NCI-H524 treated with DMSO at 0.1 percent for 48 hours (cell line): ENCODE results near the gene KNCN.

ENCODE experiments used
- DNase-seq: peaks from one replicate; lab custom pipeline; 2025; lab: John Stamatoyannopoulos, UW

Gene KNCN

GRCh38 chr1:46569116-46569515 is 17.7 kb upstream of the KNCN start:
- DNase-seq, result no peak

GRCh38 chr1:46568461-46568891 is 17.0 kb upstream of the KNCN start:
- DNase-seq, result no peak

GRCh38 chr1:46563341-46563740 is 11.9 kb upstream of the KNCN start:
- no peak for DNase-seq

GRCh38 chr1:46562498-46562897 is 11.1 kb upstream of the KNCN start:
- no peak for DNase-seq

GRCh38 chr1:46558966-46559365 is 7.5 kb upstream of the KNCN start:
- no peak for DNase-seq

GRCh38 chr1:46558141-46558963 is 6.9 kb upstream of the KNCN start:
- no peak for DNase-seq

- DNase-seq, result no peak
Measured at GRCh38 chr1:46557403-46557802, 6.0 kb upstream of the KNCN start.

GRCh38 chr1:46556822-46557221 is 5.4 kb upstream of the KNCN start:
- no peak for DNase-seq

GRCh38 chr1:46555826-46556619 is 4.6 kb upstream of the KNCN start:
- DNase-seq, result no peak

- DNase-seq, result no peak
Measured at GRCh38 chr1:46554597-46555381, 3.3 kb upstream of the KNCN start.

GRCh38 chr1:46554236-46554596 is 2.8 kb upstream of the KNCN start:
- DNase-seq, result no peak

- no peak for DNase-seq
Measured at GRCh38 chr1:46553506-46553905, 2.1 kb upstream of the KNCN start.

- DNase-seq, result no peak
Measured at GRCh38 chr1:46552357-46553237, 1.1 kb upstream of the KNCN start.

GRCh38 chr1:46550751-46551231 is 656 bp downstream of the KNCN start:
- DNase-seq, result no peak

GRCh38 chr1:46549697-46550681 is 1.5 kb downstream of the KNCN start:
- DNase-seq, result no peak

- no peak for DNase-seq
Measured at GRCh38 chr1:46547481-46548383, 3.7 kb downstream of the KNCN start.

GRCh38 chr1:46546210-46546609 is 5.2 kb downstream of the KNCN start:
- DNase-seq, result no peak

GRCh38 chr1:46545784-46546183 is 5.7 kb downstream of the KNCN start:
- no peak for DNase-seq
